Cardiac fibroblast (primary cell): ENCODE data around the gene TCAIM.

Experiments used
- DNase-seq, 2 donors: peaks; one replicate each; pipeline versions ENCODE4 v3.0.0 to v3.0.0-alpha.2; 2010; ENCODE audit warnings: low read depth in 2 of 2
- H3K4me3 ChIP-seq, 2 donors: replicated peaks in 1 of 2; 1 replicate in 1 of 2; 2 replicates in 1 of 2; pipeline ENCODE4 v1.5.1; 2011; ENCODE audit warnings: low read depth in 2 of 2, low read length in 2 of 2, mild to moderate bottlenecking in 2 of 2, moderate library complexity in 1 of 2
- CTCF ChIP-seq: IDR thresholded peaks from one replicate; pipeline ENCODE4 v1.5.1; 2011; ENCODE audit warnings: low read depth, mild to moderate bottlenecking, low read length, inconsistent platforms

TCAIM gene

GRCh38 chr3:44338010-44338827 lies at the start of gene TCAIM:
TCAIM (plus strand) TSS chr3:44338766; CDS start chr3:44354783, 16,017 bp downstream.
- DNase-seq = peak; percentile 98
- peak within 1 kb of the TSS; percentile 70 to 77 for H3K4me3 ChIP-seq
- TF ChIP-seq CTCF = no peak

- H3K4me3 ChIP-seq = no peak overlapping the region
- no peak for TF ChIP-seq CTCF
These were observed 48.6 kb upstream of the TCAIM start for GRCh38 chr3:44289882-44290462.

GRCh38 chr3:44292276-44292675 lies 46.3 kb upstream of the TCAIM start:
- H3K4me3 ChIP-seq = no peak overlapping the region
- no peak for TF ChIP-seq CTCF
- no peak for DNase-seq

More at GRCh38 chr3:44289882-44290462, 48.6 kb upstream of the TCAIM start:
- DNase-seq = no peak

GRCh38 chr3:44292947-44293346 lies 45.6 kb upstream of the TCAIM start:
- no peak for TF ChIP-seq CTCF
- DNase-seq = no peak
- no peak overlapping the region for H3K4me3 ChIP-seq

GRCh38 chr3:44297255-44297654 lies 41.3 kb upstream of the TCAIM start:
- no peak for TF ChIP-seq CTCF
- no peak for DNase-seq
- no peak overlapping the region for H3K4me3 ChIP-seq

- no peak for DNase-seq
- H3K4me3 ChIP-seq = no peak overlapping the region
- TF ChIP-seq CTCF = no peak
These were observed 36.8 kb upstream of the TCAIM start for GRCh38 chr3:44301746-44302145.
